ENCODE data around the gene ANKRD34A. TPM values are rescaled to one million over a fixed set of nuclear protein-coding genes. Genes with fewer than 3 reads are reported as not detected.
A peak's percentile ranks its signal among the peaks of the same experiment; 100 is the strongest.

ANKRD34A gene
- total RNA-seq, 1 donor from 2014 or later: 0.69 TPM

DNA sequence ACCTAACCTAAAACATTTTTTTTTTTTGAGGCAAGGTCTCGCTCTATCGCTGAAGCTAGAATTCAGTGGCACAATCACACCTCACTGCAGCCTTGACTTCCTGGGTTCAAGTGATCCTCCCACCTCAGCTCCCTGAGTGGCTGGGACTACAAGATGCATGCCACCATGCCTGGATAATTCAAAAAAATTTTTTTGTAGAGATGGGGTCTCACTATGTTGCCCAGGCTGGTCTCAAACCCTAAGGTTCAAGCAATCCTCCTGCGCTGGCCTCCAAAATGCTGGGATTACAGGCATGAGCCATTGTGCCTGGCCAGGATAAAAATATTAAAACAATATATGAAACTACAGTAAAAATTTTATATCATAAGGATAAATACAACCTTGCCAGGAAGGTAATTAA, 11.5 kb downstream of the ANKRD34A start:
- Histone ChIP-seq H3K36me3 (peaks cover 7% of the 10 kb centered on the region), H3K27ac (no peak overlapping the region), H3K9me3 (no peaks in the 10 kb centered on the region), H3K27me3 (no peaks in the 10 kb centered on the region), H3K4me1 (peaks cover 39% of the 10 kb centered on the region), H3K4me3 (no peak overlapping the region)
- DNase-seq: no peak
- no peak for ATAC-seq
- intact Hi-C loops (cut with DNase I): no loop called here
- TF ChIP-seq, protein P1, sequence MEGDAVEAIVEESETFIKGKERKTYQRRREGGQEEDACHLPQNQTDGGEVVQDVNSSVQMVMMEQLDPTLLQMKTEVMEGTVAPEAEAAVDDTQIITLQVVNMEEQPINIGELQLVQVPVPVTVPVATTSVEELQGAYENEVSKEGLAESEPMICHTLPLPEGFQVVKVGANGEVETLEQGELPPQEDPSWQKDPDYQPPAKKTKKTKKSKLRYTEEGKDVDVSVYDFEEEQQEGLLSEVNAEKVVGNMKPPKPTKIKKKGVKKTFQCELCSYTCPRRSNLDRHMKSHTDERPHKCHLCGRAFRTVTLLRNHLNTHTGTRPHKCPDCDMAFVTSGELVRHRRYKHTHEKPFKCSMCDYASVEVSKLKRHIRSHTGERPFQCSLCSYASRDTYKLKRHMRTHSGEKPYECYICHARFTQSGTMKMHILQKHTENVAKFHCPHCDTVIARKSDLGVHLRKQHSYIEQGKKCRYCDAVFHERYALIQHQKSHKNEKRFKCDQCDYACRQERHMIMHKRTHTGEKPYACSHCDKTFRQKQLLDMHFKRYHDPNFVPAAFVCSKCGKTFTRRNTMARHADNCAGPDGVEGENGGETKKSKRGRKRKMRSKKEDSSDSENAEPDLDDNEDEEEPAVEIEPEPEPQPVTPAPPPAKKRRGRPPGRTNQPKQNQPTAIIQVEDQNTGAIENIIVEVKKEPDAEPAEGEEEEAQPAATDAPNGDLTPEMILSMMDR (IDR thresholded peaks at IDR 0.05): no peak

DNA sequence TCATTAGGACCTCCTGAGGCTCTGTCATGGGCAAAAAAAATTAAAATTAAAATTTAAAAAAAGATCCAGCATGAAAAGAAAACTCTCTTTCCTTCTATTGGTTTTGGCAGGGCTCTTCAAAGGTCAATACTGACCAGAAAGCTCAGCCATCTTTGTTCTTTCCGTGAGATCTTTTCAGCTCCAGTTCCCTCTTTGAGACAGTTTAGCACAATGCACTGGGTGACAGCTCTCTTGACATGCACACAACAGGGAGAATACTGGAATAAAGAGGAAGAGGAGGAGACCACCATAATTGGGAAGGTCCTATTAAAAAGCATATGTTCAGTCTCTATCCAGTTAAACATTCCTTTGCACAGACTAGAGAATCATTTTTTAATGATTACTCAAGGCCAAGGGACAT, 12.8 kb downstream of the ANKRD34A start:
- Histone ChIP-seq H3K27ac (no peak overlapping the region), H3K4me1 (peaks cover 36% of the 10 kb centered on the region), H3K4me3 (no peak overlapping the region), H3K27me3 (no peaks in the 10 kb centered on the region), H3K36me3 (peaks cover 13% of the 10 kb centered on the region), H3K9me3 (no peaks in the 10 kb centered on the region)
- DNase-seq (no peak), ATAC-seq (no peak)
- intact Hi-C loops (cut with DNase I): no loop called here
- TF ChIP-seq, protein P1 (IDR thresholded peaks at IDR 0.05): no peak

DNA sequence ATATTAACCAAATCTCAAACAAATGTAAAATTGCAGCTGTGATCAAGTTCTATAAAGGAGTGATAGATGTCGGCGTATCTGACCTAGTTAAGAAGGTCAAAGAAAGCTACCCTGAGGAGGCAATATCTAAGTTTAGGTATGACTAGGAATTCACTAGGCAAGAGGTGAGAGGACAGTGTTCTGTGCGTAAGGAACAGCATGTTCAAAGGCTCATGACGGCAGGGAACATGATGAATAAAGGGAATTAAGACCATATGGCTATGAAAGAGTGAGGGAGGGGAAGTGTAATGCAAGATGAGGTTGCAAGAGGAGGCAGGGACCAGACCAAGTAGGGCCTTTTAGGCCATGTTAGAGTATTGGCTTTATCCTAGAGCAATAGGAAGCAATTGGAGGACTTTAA, 15.2 kb downstream of the ANKRD34A start:
- DNase-seq (no peak), ATAC-seq (no peak)
- Histone ChIP-seq H3K4me1 (peaks cover 13% of the 10 kb centered on the region), H3K36me3 (peaks cover 20% of the 10 kb centered on the region), H3K27me3 (no peaks in the 10 kb centered on the region), H3K27ac (no peak overlapping the region), H3K4me3 (no peak overlapping the region), H3K9me3 (no peaks in the 10 kb centered on the region)
- TF ChIP-seq, protein P1 (IDR thresholded peaks at IDR 0.05): no peak
- intact Hi-C loops (cut with DNase I): no loop called here

DNA sequence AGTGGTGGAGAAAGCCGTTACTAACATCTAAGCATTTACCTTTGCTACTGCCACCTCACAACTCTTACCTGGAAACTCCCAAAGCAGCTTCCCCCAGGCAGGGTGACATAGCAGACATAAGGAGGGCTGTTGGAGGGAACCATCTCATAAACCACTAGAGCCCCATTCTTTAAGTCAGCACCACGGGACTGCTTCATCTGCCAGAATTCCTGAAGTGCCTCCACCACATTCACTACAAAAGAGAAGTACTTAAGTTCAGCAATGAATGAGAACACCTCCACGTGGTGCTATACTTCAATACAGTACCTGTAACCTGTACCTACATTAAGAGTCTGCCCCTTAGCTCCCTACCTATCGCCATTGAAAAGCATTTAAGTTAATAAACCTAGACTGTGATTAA, 16.8 kb downstream of the ANKRD34A start:
- Histone ChIP-seq H3K36me3 (peaks cover 36% of the 10 kb centered on the region), H3K27ac (no peak overlapping the region), H3K9me3 (no peaks in the 10 kb centered on the region), H3K4me3 (no peak overlapping the region), H3K4me1 (peaks cover 9% of the 10 kb centered on the region), H3K27me3 (no peaks in the 10 kb centered on the region)
- intact Hi-C loops (cut with DNase I): no loop called here
- TF ChIP-seq, protein P1 (IDR thresholded peaks at IDR 0.05): no peak
- ATAC-seq (peak; percentile 55), DNase-seq (no peak)

DNA sequence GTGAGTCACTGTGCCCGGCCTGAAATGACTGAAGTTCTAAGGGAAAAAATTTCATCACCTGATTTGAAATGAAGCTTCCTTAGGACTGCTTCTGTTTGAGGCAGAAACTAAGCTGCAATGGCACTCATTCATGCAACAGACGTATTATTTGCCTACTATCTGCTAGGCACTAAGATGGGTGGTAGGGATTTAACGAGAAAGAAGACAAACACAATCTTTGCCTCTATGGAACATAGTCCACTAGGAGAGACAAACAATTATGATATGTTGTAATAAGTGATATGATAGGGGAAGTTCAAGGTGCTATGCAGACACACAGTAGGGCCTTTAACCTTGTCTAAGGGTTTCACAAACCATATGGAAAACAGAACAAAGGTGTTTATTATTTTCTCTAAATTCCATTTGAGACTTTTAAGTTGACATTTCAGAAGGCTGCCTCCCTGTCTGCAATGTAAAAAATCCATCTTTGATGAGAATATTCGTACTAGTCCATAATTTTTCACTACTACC, 17.8 kb downstream of the ANKRD34A start:
- H3K9me3 ChIP-seq: no peaks in the 10 kb centered on the region
- intact Hi-C loops (cut with DNase I): no loop called here
- H3K27me3 ChIP-seq: no peaks in the 10 kb centered on the region
- H3K4me3 ChIP-seq: no peak overlapping the region
- DNase-seq (no peak), ATAC-seq (no peak)
- TF ChIP-seq, protein P1 (IDR thresholded peaks at IDR 0.05): no peak
- H3K4me1 ChIP-seq: peaks cover 4% of the 10 kb centered on the region
- H3K27ac ChIP-seq: no peak overlapping the region
- H3K36me3 ChIP-seq: peaks cover 41% of the 10 kb centered on the region

DNA sequence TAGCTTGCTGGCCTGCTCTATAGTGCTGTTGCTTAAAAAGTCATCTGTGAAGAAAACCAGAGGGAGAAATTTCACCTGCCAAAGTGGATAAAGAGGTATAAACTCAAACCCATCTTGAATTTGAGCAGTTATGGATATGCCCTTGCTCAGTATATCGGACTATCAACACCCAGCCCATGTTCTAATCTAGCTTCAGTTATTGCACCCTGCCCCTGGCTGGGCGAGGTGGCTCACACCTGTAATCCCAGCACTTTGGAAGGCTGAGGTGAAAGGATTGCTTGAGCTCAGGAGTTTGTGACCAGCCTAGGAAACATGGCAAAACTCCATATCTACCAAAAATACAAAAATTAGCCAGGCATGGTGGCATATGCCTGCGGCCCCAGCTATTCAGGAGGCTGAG, 19.8 kb downstream of the ANKRD34A start:
- H3K27ac ChIP-seq: no peak overlapping the region
- peaks cover 40% of the 10 kb centered on the region for H3K36me3 ChIP-seq
- H3K27me3 ChIP-seq: no peaks in the 10 kb centered on the region
- H3K4me3 ChIP-seq: no peak overlapping the region
- H3K9me3 ChIP-seq: no peaks in the 10 kb centered on the region
- H3K4me1 ChIP-seq: no peaks in the 10 kb centered on the region
- ATAC-seq: no peak
- intact Hi-C loops (cut with DNase I): no loop called here
- TF ChIP-seq, protein P1 (IDR thresholded peaks at IDR 0.05): no peak
- DNase-seq: no peak
